Endothelial cell of umbilical vein (primary cell): ENCODE results near the gene FGF19. TPM values are rescaled to one million over a fixed set of nuclear protein-coding genes. Genes with fewer than 3 reads are reported as not detected.

ENCODE experiments used
- BruUV-seq: library from RNA; stranded (reverse); fragments of 400-500 nt; replicated peaks from 2 replicates; lab custom pipeline; 2021; lab: Mats Ljungman, UMichigan
- CTCF ChIA-PET: fragments of 300-600, 350-600 bp; sonication (Branson Sonifier 250); formaldehyde crosslinking; loops from one replicate; lab custom pipeline; 2021; ENCODE audit warnings: antibody characterized with exemption, inconsistent platforms; lab: Charles Lee
- POLR2A ChIA-PET: fragments of 300-600, 350-600 bp; sonication (Branson Sonifier 250); formaldehyde crosslinking; loops from one replicate; lab custom pipeline; 2021; ENCODE audit warnings: antibody characterized with exemption, inconsistent platforms; lab: Charles Lee
- DNase-seq: peaks from one replicate; pipeline ENCODE4 v3.0.0-alpha.2; 2011; ENCODE audit warnings: low read depth, low spot score
- FAIRE-seq: peaks from 2 replicates; lab custom pipeline; 2011; peaks lifted over from hg19 to GRCh38; lab: Jason Lieb, UNC
- H2AFZ ChIP-seq: 2 replicates; pipeline ENCODE4 v1.6.0; 2012; ENCODE audit warnings: low read depth, low read length, control low read depth, inconsistent platforms
- H3K27ac ChIP-seq: 2 replicates; pipeline ENCODE4 v1.5.1; 2011; ENCODE audit warnings: low read depth, mild to moderate bottlenecking, control low read depth, low read length, moderate library complexity; ENCODE audit not compliant: insufficient read depth
- H3K27me3 ChIP-seq, 2 experiments: 2 replicates each; pipeline versions ENCODE4 v1.6.0 to v1.6.1; 2011; ENCODE audit warnings: low read length in 2 of 2, mixed read lengths in 1 of 2; ENCODE audit not compliant: control insufficient read depth in 2 of 2, insufficient read depth in 2 of 2
- H3K36me3 ChIP-seq, 2 experiments: 2 replicates in 1 of 2; 3 replicates in 1 of 2; pipeline ENCODE4 v1.5.1; 2011; ENCODE audit warnings: low read length in 2 of 2, mild to moderate bottlenecking in 1 of 2, moderate library complexity in 1 of 2; ENCODE audit not compliant: control insufficient read depth in 2 of 2, insufficient read depth in 2 of 2; ENCODE audit errors: extremely low read depth in 1 of 2
- H3K4me1 ChIP-seq: 3 replicates; pipeline ENCODE4 v1.5.1; 2011; ENCODE audit warnings: mild to moderate bottlenecking, low read length; ENCODE audit not compliant: control insufficient read depth, insufficient read depth; ENCODE audit errors: extremely low read depth
- H3K4me2 ChIP-seq: 2 replicates; pipeline ENCODE4 v1.6.1; 2011; ENCODE audit warnings: low read length, control low read depth, mixed read lengths; ENCODE audit not compliant: insufficient read depth
- H3K4me3 ChIP-seq, 3 experiments: fragments of 200-600 bp in 1 of 3; sonication (generic), shearing (Covaris generic) in 1 of 3; replicated peaks in 1 of 3; 2 replicates each; pipeline ENCODE4 v1.5.1; 2011 to 2016; ENCODE audit warnings: control low read depth in 3 of 3, low read length in 3 of 3, mild to moderate bottlenecking in 2 of 3, inconsistent platforms in 1 of 3, low read depth in 1 of 3, moderate library complexity in 1 of 3; ENCODE audit not compliant: insufficient read depth in 1 of 3
- H3K79me2 ChIP-seq: 2 replicates; pipeline ENCODE4 v1.6.0; 2012; ENCODE audit warnings: low read length, inconsistent platforms; ENCODE audit not compliant: control insufficient read depth, insufficient read depth
- H3K9ac ChIP-seq: replicated peaks from 2 replicates; pipeline ENCODE3; 2011; ENCODE audit warnings: low read length, control low read depth; ENCODE audit not compliant: insufficient read depth; ENCODE audit errors: extremely low read depth
- H3K9me1 ChIP-seq: replicated peaks from 3 replicates; pipeline ENCODE4 v1.6.0; 2011; ENCODE audit warnings: mild to moderate bottlenecking, low read length; ENCODE audit not compliant: control insufficient read depth, insufficient read depth; ENCODE audit errors: extremely low read depth
- H3K9me3 ChIP-seq: replicated peaks from 2 replicates; pipeline ENCODE4 v1.5.1; 2012; ENCODE audit warnings: low read length, inconsistent platforms; ENCODE audit not compliant: control insufficient read depth, insufficient read depth
- H4K20me1 ChIP-seq: replicated peaks from 2 replicates; pipeline ENCODE3; 2011; ENCODE audit warnings: mild to moderate bottlenecking, low read length; ENCODE audit not compliant: control insufficient read depth, insufficient read depth; ENCODE audit errors: extremely low read depth
- EZH2 ChIP-seq: IDR thresholded peaks from 2 replicates; pipeline ENCODE4 v1.6.1; 2012; ENCODE audit warnings: borderline replicate concordance, low read depth, mild to moderate bottlenecking, moderate library complexity, low read length, inconsistent platforms; ENCODE audit not compliant: severe bottlenecking
- FOS ChIP-seq: IDR thresholded peaks from 2 replicates; pipeline ENCODE4 v1.6.1; 2011; ENCODE audit warnings: mild to moderate bottlenecking, low read length, moderate library complexity, borderline replicate concordance; ENCODE audit not compliant: insufficient read depth
- GATA2 ChIP-seq: IDR thresholded peaks from 2 replicates; pipeline ENCODE4 v1.7.0; 2011; ENCODE audit warnings: low read depth, mild to moderate bottlenecking, moderate library complexity, mixed read lengths, low read length; ENCODE audit not compliant: insufficient read length, insufficient read depth
- JUN ChIP-seq: IDR thresholded peaks from 2 replicates; pipeline ENCODE4 v1.6.1; 2011; ENCODE audit warnings: borderline replicate concordance, low read depth; ENCODE audit not compliant: insufficient read length, insufficient read depth
- MYC ChIP-seq: IDR thresholded peaks from one replicate; pipeline ENCODE4 v1.6.1; 2011; ENCODE audit warnings: mild to moderate bottlenecking, low read depth, low read length
- POLR2A ChIP-seq: IDR thresholded peaks from 2 replicates; pipeline ENCODE4 v1.6.1; 2012; ENCODE audit warnings: low read depth, mild to moderate bottlenecking, control low read depth, low read length
- POLR2AphosphoS5 ChIP-seq: IDR thresholded peaks from 2 replicates; pipeline ENCODE4 v1.6.1; 2012; ENCODE audit warnings: low read depth, mild to moderate bottlenecking, control low read depth, low read length, moderate library complexity; ENCODE audit not compliant: insufficient read depth
- dilution Hi-C: fragments of 300-500 bp; cut with MboI; formaldehyde crosslinking; loops from one replicate; pipeline ENCODE4 v1.15.0; 2019; ENCODE audit warnings: low sequenced_read_pairs; ENCODE audit not compliant: extremely low pct_ligation_motif_present
- intact Hi-C: fragments of 100-400 bp; cut with micrococcal nuclease; formaldehyde crosslinking; loops from one replicate; pipeline ENCODE4 v1.10.0; 2022
- polyA plus RNA-seq, 4 experiments: library from polyadenylated mRNA; depleted of rRNA in 3 of 4; stranded (reverse) in 3 of 4; unstranded in 1 of 4; fragments of >200 nt; gene quantifications; 2 replicates each; pipeline versions ENCODE4 v1.2.1 to v1.2.3, GENCODE V29; 2011 to 2012; ENCODE audit warnings: missing spikeins in 1 of 4
- total RNA-seq: library from RNA; stranded (reverse); gene quantifications from 2 replicates; pipeline ENCODE4 v1.2.3, GENCODE V29; 2021
- TF ChIP-seq, protein P1 (sequence below): IDR thresholded peaks from 2 replicates; pipeline ENCODE4 v1.6.1; 2011; ENCODE audit not compliant: insufficient read depth, insufficient read length
- TF ChIP-seq, protein P2 (sequence below), 2 donors: IDR thresholded peaks; 1 replicate in 1 of 2; 2 replicates in 1 of 2; pipeline ENCODE4 v1.5.1; 2011; ENCODE audit warnings: low read length in 2 of 2, mild to moderate bottlenecking in 2 of 2, moderate library complexity in 2 of 2, control low read depth in 1 of 2, inconsistent platforms in 1 of 2, low read depth in 1 of 2; ENCODE audit not compliant: insufficient read depth in 1 of 2; ENCODE audit errors: extremely low read depth in 1 of 2

FGF19 gene
- total and polyA plus RNA-seq, 2 donors (not counting 3 experiments of a cell fraction or from before 2014, with no cell fraction given): 0.03 TPM; not detected in 1

DNA sequence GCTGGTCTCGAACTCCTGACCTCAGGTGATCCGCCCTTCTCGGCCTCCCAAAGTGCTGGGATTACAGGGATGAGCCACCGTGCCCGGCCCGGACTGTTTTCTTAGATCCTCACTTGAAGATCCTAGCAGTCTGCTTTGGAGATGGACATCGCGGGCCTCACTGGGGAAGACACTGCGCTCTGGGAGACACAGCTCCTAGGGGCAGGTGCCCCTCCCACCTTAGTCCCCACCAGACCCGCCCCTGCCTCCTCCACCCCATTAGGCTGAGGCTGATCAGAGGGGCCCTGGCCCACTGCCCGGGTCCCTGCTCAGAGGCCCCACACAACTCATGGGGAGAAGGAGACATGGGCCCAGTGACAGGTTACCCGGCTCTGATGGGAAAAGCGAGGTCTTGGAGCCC, 17.4 kb downstream of the FGF19 start:
- Histone ChIP-seq H3K9me1 (no peaks in the 10 kb centered on the region), H4K20me1 (no peaks in the 10 kb centered on the region), H2AFZ (no peak overlapping the region), H3K36me3 (no peaks in the 10 kb centered on the region), H3K4me3 (no peak overlapping the region), H3K27ac (no peak overlapping the region), H3K79me2 (no peaks in the 10 kb centered on the region), H3K27me3 (no peaks in the 10 kb centered on the region), H3K4me1 (no peaks in the 10 kb centered on the region), H3K9ac (no peak overlapping the region), H3K4me2 (no peak overlapping the region), H3K9me3 (no peaks in the 10 kb centered on the region)
- TF ChIP-seq POLR2AphosphoS5: no peak
- no peak for TF ChIP-seq GATA2
- TF ChIP-seq POLR2A: no peak
- TF ChIP-seq FOS: no peak
- TF ChIP-seq MYC: no peak
- TF ChIP-seq, protein P1, sequence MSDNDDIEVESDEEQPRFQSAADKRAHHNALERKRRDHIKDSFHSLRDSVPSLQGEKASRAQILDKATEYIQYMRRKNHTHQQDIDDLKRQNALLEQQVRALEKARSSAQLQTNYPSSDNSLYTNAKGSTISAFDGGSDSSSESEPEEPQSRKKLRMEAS: no peak
- TF ChIP-seq, protein P2, sequence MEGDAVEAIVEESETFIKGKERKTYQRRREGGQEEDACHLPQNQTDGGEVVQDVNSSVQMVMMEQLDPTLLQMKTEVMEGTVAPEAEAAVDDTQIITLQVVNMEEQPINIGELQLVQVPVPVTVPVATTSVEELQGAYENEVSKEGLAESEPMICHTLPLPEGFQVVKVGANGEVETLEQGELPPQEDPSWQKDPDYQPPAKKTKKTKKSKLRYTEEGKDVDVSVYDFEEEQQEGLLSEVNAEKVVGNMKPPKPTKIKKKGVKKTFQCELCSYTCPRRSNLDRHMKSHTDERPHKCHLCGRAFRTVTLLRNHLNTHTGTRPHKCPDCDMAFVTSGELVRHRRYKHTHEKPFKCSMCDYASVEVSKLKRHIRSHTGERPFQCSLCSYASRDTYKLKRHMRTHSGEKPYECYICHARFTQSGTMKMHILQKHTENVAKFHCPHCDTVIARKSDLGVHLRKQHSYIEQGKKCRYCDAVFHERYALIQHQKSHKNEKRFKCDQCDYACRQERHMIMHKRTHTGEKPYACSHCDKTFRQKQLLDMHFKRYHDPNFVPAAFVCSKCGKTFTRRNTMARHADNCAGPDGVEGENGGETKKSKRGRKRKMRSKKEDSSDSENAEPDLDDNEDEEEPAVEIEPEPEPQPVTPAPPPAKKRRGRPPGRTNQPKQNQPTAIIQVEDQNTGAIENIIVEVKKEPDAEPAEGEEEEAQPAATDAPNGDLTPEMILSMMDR (IDR thresholded peaks at IDR 0.05; ENCODE audit: extremely low read depth in 1 of 2, insufficient read depth in 1 of 2, low read depth in 1 of 2, low read length in 2 of 2): no peak
- no peak for TF ChIP-seq EZH2
- TF ChIP-seq JUN: no peak
- FAIRE-seq (no peak), DNase-seq (no peak)
- no TSS peak for BruUV-seq
- ChIA-PET POLR2A (no interaction called here), CTCF (interaction anchor here (0.7 to 3.7 kb wide), 6 partner anchors 29 to 256 kb away, joined by 3 to 23 read pairs (median 4); no protein-coding TSS in a partner anchor)
- dilution Hi-C loops (no loop called here), intact Hi-C loops (loop anchor here (1.0 to 5.0 kb wide), 5 partner anchors 115 to 511 kb away; no protein-coding TSS in a partner anchor)
